ENCODE data around the gene EDEM2. TPM values are rescaled to one million over a fixed set of nuclear protein-coding genes. Genes with fewer than 3 reads are reported as not detected.
"Not testable (repeated sequence)": the region's sequence is repeated elsewhere in the genome, so short reads cannot be mapped to it uniquely, and the experiment has no call there.

The EDEM2 gene
- total RNA-seq, 3 donors from 2014 or later, result 14.0 to 16.9 (median 16.7) TPM

DNA sequence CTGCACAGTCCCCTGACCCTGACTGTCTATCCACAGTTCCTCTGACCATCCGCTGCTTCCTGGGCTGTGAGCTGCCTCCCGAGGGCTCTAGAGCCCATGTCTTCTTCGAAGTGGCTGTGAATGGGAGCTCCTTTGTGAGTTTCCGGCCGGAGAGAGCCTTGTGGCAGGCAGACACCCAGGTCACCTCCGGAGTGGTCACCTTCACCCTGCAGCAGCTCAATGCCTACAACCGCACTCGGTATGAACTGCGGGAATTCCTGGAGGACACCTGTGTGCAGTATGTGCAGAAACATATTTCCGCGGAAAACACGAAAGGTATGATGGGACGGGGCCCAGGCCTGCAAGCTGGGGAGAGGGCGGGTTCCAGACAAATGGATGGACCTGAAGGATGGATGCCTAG is 29.0 kb upstream of the EDEM2 start:
- no peaks in the 10 kb centered on the region for H3K27me3 Mint-ChIP-seq (ENCODE audit: low read depth)
- no peak for DNase-seq
- no peak for ATAC-seq
- H3K4me1 Mint-ChIP-seq (ENCODE audit: low read depth), result peaks cover 14% of the 10 kb centered on the region
- H3K4me3 Mint-ChIP-seq, result no peak overlapping the region
- peaks cover 6% of the 10 kb centered on the region for H3K36me3 Mint-ChIP-seq (ENCODE audit: insufficient read depth)
- no peaks in the 10 kb centered on the region for H3K9me3 Mint-ChIP-seq

DNA sequence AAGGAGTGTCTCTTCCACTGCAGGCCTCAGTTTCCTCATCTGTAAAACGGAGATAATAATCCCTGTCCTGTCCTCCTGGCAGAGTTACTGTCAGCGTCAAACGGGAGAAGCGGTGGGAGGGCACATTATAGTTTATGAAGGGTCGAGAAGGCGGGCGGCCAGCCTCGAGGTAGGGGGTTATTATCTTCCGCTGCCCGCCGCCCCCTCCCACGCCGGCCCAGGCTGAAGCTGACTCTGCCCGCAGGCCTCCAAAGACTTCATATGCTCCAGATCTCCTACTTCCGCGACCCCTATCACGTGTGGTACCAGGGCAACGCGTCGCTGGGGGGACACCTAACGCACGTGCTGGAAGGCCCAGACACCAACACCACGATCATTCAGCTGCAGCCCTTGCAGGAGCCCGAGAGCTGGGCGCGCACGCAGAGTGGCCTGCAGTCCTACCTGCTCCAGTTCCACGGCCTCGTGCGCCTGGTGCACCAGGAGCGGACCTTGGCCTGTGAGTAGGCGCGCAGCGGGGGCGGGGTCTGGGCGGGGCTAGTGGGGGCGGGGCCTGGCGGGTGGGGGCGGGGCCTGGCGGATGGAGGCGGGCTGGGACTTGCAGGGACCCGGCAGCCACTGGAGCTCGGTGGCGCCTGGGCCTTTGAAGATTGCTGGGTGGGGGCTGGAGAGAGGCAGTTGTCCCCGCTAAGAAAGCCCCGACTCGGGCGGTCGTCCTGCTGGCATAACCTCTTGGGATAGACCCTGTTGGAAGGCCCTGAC is 27.5 kb upstream of the EDEM2 start:
- Mint-ChIP-seq H3K4me3 (no peak overlapping the region), H3K36me3 (ENCODE audit: insufficient read depth) (peaks cover 4% of the 10 kb centered on the region), H3K4me1 (ENCODE audit: low read depth) (peaks cover 14% of the 10 kb centered on the region), H3K9me3 (no peaks in the 10 kb centered on the region), H3K27me3 (ENCODE audit: low read depth) (no peaks in the 10 kb centered on the region)
- no peak for DNase-seq
- no peak for ATAC-seq

DNA sequence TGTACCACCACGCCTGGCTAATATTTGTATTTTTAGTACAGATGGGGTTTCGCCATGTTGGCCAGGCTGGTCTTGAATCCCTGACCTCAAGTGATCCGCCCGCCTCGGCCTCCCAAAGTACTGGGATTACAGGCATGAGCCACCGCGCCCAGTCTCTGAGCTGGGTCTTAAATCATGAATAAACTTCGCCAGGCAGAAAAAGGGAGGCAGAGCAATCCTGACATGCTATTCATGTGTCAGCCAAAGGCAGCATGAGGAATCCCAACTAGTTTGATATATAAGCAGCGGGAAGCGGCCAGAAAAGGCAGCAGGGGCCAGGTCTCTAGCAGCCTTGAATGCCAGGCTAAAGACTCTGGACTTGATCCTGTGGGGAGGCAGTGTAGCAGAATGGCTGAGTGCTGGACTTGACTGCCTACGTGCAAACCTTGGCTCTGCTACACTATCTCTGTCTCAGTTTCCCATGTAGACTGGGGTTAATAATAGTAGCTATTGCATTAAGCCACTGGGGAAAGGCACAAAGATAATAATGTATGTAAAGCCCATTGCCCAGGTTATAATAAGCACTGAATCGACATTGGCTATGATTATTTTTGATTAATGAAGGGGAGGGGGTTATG is 26.5 kb upstream of the EDEM2 start:
- DNase-seq, result no peak
- Mint-ChIP-seq H3K36me3 (ENCODE audit: insufficient read depth) (peaks cover 2% of the 10 kb centered on the region), H3K4me1 (ENCODE audit: low read depth) (peaks cover 14% of the 10 kb centered on the region), H3K27me3 (ENCODE audit: low read depth) (no peaks in the 10 kb centered on the region), H3K9me3 (no peaks in the 10 kb centered on the region), H3K4me3 (no peak overlapping the region)
- ATAC-seq, result no peak

DNA sequence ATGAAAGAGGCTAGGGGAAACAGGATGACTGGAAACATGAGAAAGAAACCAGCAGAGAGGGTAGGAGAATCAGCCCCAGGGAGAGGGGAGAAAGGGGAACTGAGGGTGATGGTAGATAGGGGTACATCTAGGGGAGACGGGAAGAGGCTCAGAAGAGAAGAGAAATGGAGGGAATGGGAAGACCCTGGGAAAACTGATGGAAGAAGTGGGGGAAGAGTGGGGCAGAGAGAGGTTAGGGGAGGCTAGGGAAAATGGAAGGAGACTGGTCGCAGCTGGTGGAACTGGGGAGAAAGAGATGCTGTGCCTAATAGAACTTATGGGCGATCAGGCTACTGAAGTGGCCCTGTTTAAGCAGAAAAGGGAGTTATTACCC is 25.3 kb upstream of the EDEM2 start:
- peaks cover 14% of the 10 kb centered on the region for H3K4me1 Mint-ChIP-seq (ENCODE audit: low read depth)
- ATAC-seq, result no peak
- peak overlapping the region; percentile 77 for H3K4me3 Mint-ChIP-seq

DNA sequence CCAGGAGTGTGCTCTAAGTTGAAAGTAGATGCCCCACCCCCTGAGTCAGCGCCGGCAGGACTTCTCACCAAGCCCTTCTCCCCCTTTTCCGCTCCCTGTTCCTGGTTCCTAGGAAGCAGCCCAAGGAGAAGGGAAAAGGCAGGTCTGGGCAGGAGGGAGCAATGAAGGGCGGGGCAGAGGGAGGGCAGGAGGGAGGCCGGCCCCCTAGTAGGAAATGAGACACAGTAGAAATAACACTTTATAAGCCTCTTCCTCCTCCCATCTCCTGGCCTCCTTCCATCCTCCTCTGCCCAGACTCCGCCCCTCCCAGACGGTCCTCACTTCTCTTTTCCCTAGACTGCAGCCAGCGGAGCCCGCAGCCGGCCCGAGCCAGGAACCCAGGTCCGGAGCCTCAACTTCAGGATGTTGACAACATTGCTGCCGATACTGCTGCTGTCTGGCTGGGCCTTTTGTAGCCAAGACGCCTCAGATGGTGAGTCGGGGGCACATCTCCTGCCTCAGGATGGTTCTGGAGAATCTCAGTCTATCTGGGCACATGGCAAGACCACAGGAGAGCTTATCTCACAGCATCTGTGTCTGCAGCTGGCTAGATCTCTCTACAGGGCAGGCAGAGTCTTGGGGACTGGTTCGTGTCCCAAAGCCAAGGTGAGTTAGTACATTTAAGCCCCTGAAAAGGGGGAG is 24.8 kb upstream of the EDEM2 start, which contains the start of gene PROCR:
Gene PROCR (plus strand): TSS at position 320 of the 681 bp plus-strand sequence. CDS start 83 bp downstream, at position 403.
- peaks cover 2% of the 10 kb centered on the region for H3K36me3 Mint-ChIP-seq (ENCODE audit: insufficient read depth)
- H3K4me1 Mint-ChIP-seq (ENCODE audit: low read depth), result peaks cover 14% of the 10 kb centered on the region
- DNase-seq, result no peak
- no peaks in the 10 kb centered on the region for H3K27me3 Mint-ChIP-seq (ENCODE audit: low read depth)
- ATAC-seq, result peak; percentile 85
- H3K4me3 Mint-ChIP-seq, result peak within 1 kb of the TSS; percentile 77
- no peaks in the 10 kb centered on the region for H3K9me3 Mint-ChIP-seq

More for the DNA sequence above, 25.3 kb upstream of the EDEM2 start:
- Mint-ChIP-seq H3K27me3 (ENCODE audit: low read depth) (no peaks in the 10 kb centered on the region), H3K9me3 (no peaks in the 10 kb centered on the region), H3K36me3 (ENCODE audit: insufficient read depth) (peaks cover 2% of the 10 kb centered on the region)
- DNase-seq, result no peak

DNA sequence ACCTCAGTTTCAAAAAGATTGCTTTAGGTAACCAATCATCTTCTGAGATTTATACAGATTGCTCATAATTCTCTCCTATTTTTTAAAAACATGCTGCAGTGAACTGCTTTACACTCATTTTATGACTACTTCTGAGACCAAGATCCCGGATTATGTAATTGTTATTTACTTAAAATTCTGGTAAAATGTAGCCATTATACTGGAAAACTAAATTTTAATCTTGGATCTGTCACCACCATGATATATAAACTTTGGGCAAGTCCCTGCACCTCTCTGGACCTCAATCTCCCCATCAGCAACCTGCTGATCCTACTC is 24.3 kb upstream of the EDEM2 start:
- H3K36me3 Mint-ChIP-seq (ENCODE audit: insufficient read depth), result no peaks in the 10 kb centered on the region
- DNase-seq, result no peak
- ATAC-seq, result no peak
- H3K9me3 Mint-ChIP-seq, result no peaks in the 10 kb centered on the region
- H3K4me3 Mint-ChIP-seq, result peak overlapping the region; percentile 77
- H3K4me1 Mint-ChIP-seq (ENCODE audit: low read depth), result peaks cover 14% of the 10 kb centered on the region
- H3K27me3 Mint-ChIP-seq (ENCODE audit: low read depth), result no peaks in the 10 kb centered on the region

DNA sequence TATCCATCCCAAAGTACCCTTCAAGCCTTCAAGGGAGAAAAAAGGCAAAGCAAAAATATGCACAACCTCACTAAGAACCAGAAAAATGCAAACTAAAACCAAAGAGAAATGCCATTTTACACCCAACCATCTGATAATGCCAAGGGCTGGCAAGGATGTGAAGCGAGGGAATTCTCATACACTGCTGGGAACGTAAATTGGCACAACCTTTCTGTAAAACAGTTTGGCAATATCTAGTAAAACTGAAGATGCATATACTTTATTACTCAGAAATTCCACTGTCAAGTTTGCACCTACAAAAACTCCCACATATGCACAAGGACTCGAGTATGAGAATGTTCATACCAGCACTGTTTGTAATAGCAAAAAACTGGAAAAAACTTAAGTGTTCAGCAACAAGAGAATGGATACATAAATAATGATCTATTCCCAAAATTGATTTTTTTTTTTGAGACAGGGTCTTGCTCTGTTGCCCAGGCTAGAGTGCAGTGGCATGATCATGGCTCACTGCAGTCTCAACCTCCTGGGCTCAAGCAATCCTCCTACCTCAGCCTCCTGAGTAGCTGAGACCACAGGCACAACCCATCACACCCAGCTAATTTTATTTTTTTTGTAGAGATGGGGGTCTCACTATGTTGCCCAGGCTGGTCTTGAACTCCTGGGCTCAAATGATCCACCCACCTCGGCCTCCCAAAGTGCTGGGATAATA is 21.7 kb upstream of the EDEM2 start:
- H3K27me3 Mint-ChIP-seq (ENCODE audit: low read depth); H3K36me3 Mint-ChIP-seq (ENCODE audit: insufficient read depth); ATAC-seq; H3K4me3 Mint-ChIP-seq; H3K9me3 Mint-ChIP-seq; DNase-seq: not testable (repeated sequence)
- H3K4me1 Mint-ChIP-seq (ENCODE audit: low read depth), result peaks cover 14% of the 10 kb centered on the region

DNA sequence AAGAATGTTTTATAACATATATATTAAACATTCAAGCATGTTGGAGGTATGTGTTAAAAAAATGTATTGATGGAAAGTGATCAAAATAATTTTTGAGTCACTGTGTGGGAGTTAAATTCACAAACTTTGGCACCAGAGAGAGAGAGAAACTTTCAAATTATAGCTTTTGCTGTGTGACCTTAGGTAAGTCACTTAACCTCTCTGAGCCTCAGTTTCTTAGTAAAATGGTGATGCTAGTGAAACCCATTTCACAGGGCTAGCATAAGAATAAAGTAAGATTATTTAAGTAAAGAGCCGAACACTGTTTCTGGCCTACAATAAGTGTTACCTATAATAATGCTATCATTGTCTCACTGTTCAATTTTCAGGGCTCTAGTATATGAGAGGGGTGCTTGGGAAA is 20.7 kb upstream of the EDEM2 start:
- no peak overlapping the region for H3K4me3 Mint-ChIP-seq
- no peaks in the 10 kb centered on the region for H3K9me3 Mint-ChIP-seq
- ATAC-seq (no peak), DNase-seq (no peak)
- H3K27me3 Mint-ChIP-seq (ENCODE audit: low read depth), result no peaks in the 10 kb centered on the region
- H3K36me3 Mint-ChIP-seq (ENCODE audit: insufficient read depth), result peaks cover 3% of the 10 kb centered on the region
- peaks cover 15% of the 10 kb centered on the region for H3K4me1 Mint-ChIP-seq (ENCODE audit: low read depth)

DNA sequence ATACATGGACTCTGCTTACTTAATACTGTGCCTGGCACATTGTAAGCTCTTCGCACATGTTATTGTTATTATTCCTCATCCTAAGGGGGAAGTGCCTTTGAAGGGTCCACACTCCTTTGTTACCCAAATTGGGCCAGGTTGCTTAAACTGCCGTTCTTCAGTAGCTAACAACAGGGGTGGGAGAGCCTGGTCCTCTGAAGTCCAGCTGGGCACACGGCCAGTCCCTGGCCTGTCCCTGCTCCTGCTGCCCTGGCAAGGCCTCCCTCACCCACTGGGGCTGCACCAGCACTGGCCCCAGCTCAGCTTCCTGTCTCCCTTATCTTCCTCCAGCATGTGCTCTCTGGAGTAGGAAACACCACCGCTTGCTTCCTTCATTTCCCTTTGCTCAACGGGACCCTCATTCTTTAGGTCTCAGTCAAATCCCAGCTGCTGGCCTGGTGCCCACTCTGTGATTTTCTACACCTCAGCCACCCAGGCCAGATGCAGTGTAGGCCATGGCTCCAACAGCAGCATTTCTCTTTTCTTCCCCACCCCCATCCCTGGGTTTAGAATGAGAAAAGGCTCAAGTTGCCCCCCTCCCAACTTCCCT is 19.2 kb upstream of the EDEM2 start:
- Mint-ChIP-seq H3K4me1 (ENCODE audit: low read depth) (peaks cover 11% of the 10 kb centered on the region), H3K36me3 (ENCODE audit: insufficient read depth) (peaks cover 4% of the 10 kb centered on the region), H3K27me3 (ENCODE audit: low read depth) (no peaks in the 10 kb centered on the region), H3K9me3 (no peaks in the 10 kb centered on the region), H3K4me3 (no peak overlapping the region)
- ATAC-seq (no peak), DNase-seq (no peak)

DNA sequence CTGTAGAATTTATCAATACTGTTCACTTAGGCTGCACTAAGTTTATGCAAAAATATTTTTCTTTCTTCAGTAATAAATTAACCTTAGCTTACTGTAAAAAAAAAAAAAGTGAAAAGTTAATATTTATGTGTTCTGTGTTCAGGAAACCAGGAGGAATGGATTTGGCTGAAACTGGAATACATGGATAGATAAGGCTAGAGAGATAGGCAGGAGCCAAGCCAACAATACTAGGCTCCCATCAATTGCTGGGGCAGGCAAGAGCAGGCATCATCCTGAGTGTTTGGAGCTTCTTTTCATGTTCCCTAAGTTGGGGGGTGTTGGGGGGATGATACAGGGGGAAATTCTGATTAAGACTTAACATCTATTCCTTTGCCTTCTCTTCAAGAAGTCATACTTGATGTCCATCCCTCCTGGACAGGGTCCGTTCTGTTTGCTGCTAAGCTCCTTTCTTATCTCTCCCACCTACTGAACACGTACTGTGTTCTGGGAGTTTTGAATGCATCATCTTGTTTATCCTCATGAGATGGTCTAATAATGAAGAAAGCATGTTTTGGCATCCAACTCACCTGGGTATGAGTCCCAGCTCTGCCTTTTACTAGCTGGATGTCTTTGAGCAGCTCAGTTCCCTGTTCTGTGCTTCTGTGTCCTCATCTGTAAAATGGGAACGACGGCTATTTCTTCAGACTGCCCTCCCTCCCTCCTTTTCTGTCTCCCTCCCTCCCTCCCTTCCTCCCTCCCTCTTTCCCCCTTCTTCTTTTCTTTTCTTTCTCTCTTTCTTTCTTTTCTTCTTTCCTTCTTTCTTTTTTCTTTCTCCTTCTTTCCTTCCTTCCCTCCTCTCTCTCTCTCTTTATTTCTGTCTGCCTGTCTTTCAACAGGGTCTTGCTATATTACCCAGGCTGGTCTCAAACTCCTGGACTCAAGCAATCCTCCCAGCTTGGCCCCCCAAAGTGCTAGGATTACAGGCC is 18.4 kb upstream of the EDEM2 start:
- H3K4me3 Mint-ChIP-seq, result no peak overlapping the region
- ATAC-seq, result no peak
- DNase-seq, result no peak

DNA sequence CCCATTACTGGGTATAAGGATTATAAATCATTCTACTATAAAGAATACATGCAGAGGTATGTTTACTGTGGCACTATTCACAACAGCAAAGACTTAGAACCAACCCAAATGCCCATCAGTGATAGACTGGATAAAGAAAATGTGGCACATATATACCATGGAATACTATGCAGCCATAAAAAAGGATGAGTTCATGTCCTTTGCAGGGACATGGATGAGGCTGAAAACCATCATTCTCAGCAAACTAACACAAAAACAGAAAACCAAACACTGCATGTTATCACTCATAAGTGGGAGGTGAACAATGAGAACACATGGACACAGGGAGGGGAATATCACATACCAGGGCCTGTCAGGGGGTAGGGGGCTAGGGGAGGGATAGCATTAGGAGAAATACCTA is 17.4 kb upstream of the EDEM2 start:
- peaks cover 18% of the 10 kb centered on the region for H3K4me1 Mint-ChIP-seq (ENCODE audit: low read depth)
- H3K4me3 Mint-ChIP-seq; H3K27me3 Mint-ChIP-seq (ENCODE audit: low read depth); H3K36me3 Mint-ChIP-seq (ENCODE audit: insufficient read depth); H3K9me3 Mint-ChIP-seq; DNase-seq; ATAC-seq: not testable (repeated sequence)

More for the DNA sequence above, 18.4 kb upstream of the EDEM2 start:
- Mint-ChIP-seq H3K9me3 (no peaks in the 10 kb centered on the region), H3K4me1 (ENCODE audit: low read depth) (peaks cover 17% of the 10 kb centered on the region), H3K27me3 (ENCODE audit: low read depth) (no peaks in the 10 kb centered on the region), H3K36me3 (ENCODE audit: insufficient read depth) (peaks cover 4% of the 10 kb centered on the region)

DNA sequence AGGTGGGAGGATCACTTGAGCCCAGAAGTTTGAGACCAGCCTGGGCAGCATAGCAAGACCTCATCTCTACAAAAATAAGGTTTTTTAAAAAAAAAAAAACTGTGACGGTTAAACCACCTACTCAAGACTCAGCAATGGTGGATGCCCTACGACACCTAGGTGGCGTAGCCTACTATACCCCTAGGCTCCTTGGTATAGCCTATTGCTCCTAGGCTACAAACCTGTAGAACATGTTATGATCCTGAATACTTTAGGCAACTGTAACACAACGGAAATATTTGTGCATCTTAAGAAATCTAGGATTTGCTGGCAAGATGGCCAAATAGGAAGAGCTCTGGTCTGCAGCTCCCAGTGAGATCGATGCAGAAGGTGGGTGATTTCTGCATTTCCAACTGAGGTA is 13.2 kb upstream of the EDEM2 start:
- peaks cover 18% of the 10 kb centered on the region for H3K4me1 Mint-ChIP-seq (ENCODE audit: low read depth)
- H3K36me3 Mint-ChIP-seq (ENCODE audit: insufficient read depth); ATAC-seq; H3K9me3 Mint-ChIP-seq; H3K27me3 Mint-ChIP-seq (ENCODE audit: low read depth); H3K4me3 Mint-ChIP-seq; DNase-seq: not testable (repeated sequence)

DNA sequence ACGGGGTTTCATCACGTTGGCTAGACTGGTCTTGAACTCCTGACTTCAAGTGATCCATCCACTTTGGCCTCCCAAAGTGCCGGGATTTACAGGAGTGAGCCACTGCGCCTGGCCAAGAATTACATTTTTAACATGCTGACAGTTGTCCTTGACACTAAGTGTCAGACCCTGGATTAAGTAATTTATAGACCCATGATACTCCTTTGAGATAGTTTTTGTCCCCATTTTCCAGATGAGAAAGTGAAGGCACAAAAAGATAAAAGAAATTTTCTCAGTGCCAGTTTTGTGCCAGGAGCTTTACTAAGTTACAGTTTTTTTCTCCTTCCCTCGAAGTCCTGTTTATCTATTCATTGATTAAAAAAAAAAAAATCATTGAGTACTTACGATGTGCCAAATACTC is 9.8 kb upstream of the EDEM2 start:
- peaks cover 12% of the 10 kb centered on the region for H3K4me1 Mint-ChIP-seq (ENCODE audit: low read depth)
- no peaks in the 10 kb centered on the region for H3K36me3 Mint-ChIP-seq (ENCODE audit: insufficient read depth)
- H3K27me3 Mint-ChIP-seq (ENCODE audit: low read depth), result no peaks in the 10 kb centered on the region
- no peaks in the 10 kb centered on the region for H3K9me3 Mint-ChIP-seq
- no peak overlapping the region for H3K4me3 Mint-ChIP-seq
- DNase-seq, result no peak
- ATAC-seq, result no peak
